Astrocyte of the hippocampus (primary cell): ENCODE data around the gene BHLHE23.
A peak's percentile ranks its signal among the peaks of the same experiment; 100 is the strongest.

Source experiments
- DNase-seq: peaks from one replicate; pipeline ENCODE4 v3.0.0; 2011; ENCODE audit warnings: low read depth, low spot score

The BHLHE23 gene

DNA sequence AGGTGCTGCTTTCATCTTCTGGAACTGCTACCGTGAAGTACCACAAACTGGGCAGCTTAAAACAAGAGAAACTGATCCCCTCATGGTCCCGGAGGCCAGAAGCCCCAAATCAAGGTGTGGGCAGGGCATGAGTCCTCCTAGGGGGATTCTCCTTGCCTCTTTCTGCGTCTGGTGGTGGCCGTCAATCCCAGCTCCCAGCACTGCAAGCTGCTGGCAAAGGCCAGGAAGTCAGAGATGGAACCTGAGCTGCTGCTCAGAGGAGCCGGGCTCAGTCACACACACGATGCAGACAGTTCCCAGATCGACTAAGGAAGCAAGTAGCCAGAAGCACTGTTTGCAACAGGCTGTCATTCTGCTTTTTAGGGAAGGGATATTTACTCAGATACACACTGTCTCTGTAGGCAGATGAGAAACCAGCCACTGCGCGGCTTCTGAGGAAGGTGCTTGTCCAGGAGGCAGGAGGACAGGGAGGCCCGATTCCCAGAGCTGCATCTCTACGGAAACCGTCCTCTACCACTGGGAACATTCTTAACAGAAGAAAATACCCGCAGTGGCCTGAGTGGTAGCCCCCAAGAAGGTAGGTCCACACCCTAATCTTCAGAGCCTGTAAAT lies 15.5 kb downstream of the BHLHE23 start:
- no peak for DNase-seq

GRCh38 chr20:62990306-62990825 lies 16.4 kb downstream of the BHLHE23 start:
- DNase-seq = no peak

DNA sequence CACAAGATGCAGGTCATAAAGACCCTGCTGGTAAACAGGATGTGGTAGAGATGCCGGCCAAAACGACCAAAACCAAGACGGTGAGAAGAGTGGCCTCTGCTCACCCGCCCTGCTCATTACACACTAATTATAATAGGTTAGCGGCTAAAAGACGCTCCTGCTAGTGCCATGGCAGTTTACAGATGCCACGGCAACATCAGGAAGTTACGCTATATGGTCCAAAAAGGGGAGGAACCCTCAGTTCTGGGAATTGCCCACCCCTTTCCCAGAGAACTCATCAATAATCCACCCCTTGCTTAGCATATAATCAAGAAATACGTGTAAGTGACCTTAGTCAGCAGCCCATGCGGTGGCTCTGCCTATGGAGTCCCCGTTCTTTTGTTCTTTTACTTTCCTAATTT lies 17.6 kb downstream of the BHLHE23 start:
- no peak for DNase-seq

DNA sequence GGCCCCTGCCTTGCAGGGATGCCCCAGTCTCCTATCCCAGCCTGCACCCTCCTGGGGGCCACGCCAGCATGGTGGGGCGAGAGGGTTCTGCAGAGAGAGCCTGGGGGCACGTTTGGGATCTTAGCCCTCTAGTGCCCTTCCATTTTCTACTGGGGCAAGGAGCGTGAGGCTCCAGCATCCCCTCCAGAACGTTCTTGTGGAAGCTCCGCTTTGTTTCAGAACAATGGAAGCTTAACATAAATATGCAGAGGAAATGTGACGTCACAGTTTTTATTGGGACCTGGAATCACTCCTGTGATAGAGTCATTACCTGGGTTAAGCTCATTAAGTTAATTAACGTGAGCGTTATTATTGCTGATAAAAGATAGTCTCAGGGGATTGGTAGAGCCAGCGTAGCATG lies 19.6 kb downstream of the BHLHE23 start:
- no peak for DNase-seq

DNA sequence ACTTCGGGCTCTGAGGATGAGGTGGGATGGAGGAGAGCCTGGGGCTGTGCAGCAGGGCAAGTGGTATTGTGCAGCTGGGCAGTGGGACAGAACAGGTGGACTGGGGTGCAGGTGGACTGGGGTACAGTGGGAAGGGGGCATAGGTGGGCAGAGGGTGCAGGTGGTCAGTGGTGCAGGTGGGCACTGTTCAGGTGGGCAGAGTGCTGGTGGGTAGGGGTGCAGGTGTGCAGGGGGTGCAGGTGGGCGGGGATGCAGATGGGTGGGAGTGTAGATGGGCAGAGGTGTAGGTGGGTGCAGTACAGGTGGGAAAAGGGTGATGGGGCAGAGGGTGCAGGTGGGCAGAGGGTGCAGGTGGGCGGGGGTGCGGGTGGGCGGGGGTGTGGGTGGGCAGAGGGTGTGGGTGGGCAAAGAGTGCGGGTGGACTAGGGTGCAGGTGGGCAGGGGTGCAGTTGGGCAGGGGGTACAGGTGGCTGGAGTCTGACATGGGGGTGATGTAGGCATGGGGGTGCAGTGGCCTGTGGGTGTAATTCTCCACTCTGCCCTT lies 20.4 kb downstream of the BHLHE23 start:
- no peak for DNase-seq

DNA sequence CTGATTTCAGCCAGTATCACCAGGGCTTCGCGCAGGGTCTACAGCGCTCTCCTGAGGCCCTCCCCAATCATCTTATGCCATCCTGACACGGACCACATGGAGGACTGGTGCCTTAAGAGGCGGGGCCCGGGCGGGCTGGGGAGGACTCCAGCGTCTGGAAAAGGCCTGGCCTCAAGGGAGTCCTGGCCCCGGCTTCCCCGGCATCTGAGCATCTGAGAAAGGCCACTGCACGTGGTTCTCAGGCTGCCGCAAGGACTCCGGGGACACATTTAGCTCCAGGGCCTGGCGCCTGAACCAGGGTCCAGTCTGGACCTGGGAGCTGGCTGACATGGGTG lies 21.4 kb downstream of the BHLHE23 start:
- DNase-seq = no peak

- peak; percentile 57 for DNase-seq
Measured at GRCh38 chr20:62984666-62985443, 21.9 kb downstream of the BHLHE23 start.

DNA sequence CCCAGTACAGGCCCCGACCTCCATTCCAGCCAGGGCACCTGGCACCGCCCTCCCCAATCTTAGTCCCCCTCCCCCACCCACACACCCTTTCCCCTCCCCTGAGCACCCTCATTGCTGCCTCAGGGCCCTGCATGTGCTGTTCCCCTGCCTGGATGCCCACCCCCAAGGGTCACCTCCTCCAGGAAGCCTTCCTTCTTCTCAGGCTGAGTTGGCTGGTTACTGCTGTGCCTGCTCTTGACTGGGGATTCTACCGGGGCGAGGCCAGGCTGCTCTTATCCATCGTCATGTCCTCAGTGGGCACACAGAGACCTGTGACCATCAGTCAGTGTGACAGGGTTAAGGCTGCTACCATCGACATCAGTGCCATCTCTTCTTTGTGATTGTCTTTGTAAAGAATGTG lies 23.6 kb downstream of the BHLHE23 start:
- DNase-seq = no peak

GRCh38 chr20:62982124-62983075 lies 24.4 kb downstream of the BHLHE23 start:
- DNase-seq = no peak

GRCh38 chr20:62980970-62981369 lies 25.8 kb downstream of the BHLHE23 start:
- DNase-seq = peak; percentile 58

- DNase-seq = no peak
Measured at GRCh38 chr20:62980380-62980960, 26.3 kb downstream of the BHLHE23 start.

GRCh38 chr20:62979876-62980373 lies 26.8 kb downstream of the BHLHE23 start:
- no peak for DNase-seq

GRCh38 chr20:62979310-62979709 lies 27.5 kb downstream of the BHLHE23 start:
- DNase-seq = no peak

DNA sequence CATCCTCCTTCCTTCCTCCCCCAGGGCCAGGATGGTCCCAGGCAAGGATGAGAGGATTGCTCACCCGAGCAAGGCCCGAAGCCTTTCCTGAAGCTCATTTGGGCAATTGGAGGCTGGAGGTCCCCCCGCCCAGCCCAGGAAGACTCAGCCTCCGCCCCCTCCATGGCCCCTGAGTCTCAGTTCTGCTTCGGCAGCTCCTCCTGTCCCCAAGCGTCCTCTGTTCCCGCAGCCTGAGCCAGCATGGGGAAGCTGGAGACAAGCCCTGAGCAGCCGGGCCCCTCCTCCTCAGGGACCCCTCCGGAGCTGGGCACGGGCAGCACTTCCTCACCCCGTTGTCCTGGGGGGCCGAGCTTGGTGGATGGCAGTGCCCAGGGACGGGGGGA lies 28.2 kb downstream of the BHLHE23 start:
- DNase-seq = no peak

- no peak for DNase-seq
Measured at GRCh38 chr20:62977613-62978560, 28.9 kb downstream of the BHLHE23 start.

GRCh38 chr20:62976886-62977285 lies 29.9 kb downstream of the BHLHE23 start:
- DNase-seq = no peak

GRCh38 chr20:62975812-62976508 lies 30.8 kb downstream of the BHLHE23 start:
- no peak for DNase-seq

DNA sequence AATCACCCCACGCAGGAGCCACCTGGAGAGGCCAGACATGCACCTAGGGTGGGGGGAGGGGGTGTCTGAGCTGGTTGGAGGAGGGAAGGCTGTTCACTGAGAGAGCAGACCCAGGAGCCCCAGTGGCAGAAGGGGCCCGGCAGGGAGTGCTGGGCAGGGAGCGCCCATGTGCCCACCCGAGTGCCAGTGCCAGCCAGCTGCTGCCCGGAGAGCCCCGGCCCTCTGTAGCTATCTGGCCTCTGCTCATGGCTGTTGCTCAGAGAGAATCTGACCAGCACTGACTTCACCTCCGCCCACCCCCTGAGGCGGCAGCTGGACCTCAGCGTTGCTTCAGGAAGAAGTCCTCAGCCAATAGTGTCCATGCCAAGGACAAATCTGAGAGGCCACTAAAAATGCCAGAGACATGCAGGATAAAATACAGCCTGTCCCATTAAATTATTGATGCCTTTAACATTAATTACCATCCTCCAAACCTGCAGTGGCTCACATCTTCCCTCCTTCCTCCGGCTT lies 31.5 kb downstream of the BHLHE23 start:
- no peak for DNase-seq
